HG03196 (cell line): ENCODE measurements around the gene KIAA0040.

Source experiments
- ATAC-seq: cut with Tn5 transposase; IDR thresholded peaks from one replicate; pipeline ENCODE4 v1.9.1; 2021; ENCODE audit not compliant: unreplicated experiment

KIAA0040 gene

DNA sequence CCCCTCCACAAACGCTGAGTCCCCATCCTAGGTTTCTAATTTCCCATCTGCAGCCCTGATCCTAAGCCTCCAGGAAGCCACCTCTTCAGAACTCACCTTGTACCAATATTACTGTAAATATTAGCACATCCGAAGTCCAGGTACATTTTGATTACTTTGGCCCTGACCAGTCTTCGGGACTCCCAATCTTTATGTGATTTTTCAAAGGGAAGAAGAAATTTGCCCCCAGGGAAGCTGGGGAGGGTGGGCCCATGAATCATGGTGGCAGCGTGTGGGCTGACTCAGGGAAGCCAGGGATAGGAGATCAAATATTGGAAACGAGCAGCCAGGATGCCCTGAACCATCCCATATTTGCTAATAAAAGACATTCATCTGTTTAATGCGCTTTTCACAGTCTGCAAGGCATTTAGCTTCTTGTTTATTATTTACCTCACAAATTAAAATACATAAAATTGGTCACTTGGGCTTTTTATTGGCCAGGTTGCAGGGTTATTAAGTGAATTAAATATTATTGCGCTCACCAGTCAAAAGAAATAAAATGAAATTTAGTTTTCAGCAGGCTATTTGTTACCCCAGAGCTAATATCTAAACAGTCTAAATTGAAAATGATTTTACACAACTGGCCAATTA lies 46.6 kb downstream of the KIAA0040 start:
- ATAC-seq = no peak

DNA sequence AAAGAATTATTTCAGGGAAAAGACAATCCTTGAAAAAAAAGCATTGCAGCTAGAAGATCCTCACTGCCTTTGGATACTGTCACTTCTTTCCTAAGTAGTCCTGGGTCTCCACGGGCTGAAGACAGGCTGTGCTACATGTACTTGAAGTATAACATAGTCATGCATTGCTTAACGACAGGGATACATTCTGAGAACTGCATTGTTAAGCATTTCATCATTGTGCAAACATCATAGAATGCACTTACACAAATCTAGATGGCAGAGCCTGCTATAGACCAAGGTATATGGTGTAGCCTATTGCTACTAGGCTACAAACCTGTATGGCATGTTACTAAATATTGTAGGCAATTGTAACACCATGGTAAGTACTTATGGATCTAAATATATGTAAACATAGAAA lies 54.0 kb downstream of the KIAA0040 start:
- no peak for ATAC-seq

DNA sequence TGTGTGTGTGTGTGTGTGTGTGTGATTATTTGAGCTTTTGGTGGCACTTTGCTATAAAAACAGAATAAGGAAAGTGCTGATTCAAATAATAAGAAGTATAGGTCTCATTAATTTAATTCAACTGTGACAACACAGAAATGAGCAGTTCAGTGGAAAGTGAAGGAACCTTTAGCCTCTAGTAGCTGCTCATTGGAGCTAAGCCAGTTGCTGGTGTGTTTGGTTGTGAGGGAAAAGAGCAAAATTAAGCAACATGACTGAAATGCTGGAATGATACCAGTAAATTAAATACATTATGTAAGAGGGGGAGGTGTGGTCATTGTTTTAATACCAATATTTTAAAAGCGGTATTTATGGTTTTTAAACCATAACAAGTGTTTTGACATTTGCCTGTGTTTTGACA lies 55.2 kb downstream of the KIAA0040 start:
- ATAC-seq = no peak

DNA sequence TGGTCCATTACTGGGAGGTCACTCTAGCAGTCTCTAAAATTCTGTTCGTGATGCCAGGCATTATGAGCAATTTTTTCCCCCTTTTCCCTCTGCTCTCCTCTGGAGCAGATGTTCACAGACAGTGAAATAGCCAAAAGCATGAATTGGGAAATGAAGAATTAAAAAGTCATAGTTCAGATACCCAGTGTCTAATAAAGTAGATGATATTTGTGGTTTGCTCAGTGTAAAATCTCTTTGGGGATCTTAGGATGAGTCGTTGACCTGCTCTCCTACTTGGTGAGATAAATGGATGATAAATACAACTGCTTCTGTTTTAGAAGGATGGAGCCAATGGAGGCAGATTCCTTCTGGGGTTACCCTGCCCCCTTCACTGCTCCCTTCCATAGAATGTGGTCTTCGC lies 56.3 kb downstream of the KIAA0040 start:
- ATAC-seq = no peak

DNA sequence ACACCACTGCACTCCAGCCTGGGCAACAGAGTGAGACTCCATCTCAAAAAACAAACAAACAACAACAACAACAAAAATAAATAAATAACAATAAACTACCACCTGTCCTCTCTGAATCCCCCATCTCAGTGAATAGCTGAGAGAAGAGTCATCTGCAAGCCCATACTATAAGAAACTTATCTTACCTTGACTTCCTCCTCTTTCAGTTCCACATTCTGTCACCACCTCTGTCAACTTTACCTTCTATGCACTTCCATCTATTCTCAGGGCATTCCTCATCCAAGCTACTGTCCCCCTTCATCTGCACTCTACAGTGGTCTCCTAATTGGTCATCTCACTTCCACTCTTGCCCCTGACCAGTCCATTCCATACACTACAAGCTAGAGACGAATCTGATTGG lies 58.1 kb downstream of the KIAA0040 start:
- ATAC-seq = no peak

DNA sequence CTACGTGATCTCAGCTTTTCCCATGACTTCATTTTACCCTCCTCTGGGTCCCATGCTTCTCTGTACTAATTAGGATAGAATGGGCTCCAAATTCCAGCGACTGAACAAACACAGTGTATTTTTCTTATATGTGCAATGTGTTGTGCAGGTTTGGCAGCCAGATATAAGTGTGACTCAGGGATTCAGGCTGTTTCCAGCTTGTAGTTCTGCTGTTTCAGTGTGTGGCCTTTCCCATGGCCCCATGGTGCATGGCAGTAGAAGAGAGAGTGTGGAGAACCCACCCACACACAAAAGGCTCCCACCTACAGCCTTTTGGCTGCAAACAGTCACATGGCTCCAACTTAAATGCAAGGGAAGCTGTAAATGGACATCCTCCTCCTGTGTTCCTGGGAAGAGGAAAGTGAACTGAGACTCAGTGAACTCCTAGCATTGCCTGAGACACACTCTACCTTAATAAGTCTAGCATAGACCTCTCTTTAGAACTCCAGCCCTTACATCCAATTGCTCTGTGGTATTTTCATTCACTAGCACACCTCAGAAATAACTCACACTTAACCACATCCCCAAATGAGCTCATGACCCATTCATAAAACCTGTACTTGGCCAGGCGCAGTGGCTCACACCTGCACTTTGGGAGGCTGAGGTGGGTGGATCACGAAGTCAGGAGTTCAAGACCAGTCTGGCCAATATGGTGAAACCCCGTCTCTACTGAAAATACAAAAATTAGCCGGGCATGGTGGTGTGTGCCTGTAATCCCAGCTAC lies 58.7 kb downstream of the KIAA0040 start:
- ATAC-seq = no peak

DNA sequence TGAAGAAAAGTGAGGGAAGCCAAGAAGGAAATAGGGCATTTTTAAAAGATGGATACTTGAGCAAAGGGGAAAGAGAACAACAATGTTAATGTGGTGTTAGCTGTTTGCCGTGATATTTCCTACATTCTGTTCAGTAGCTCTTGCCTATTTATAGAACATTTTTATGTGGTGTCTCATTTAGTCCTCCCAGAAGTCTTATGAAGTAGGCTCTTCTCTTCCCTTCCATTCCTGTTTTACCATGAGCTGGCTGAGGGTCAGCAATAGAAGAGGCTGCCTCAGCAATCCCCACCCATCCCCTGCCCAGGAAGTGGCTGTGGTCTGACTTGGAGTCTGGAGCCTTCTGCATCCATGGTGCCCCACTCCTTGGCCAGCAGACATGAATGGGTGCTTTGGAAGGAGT lies 60.1 kb downstream of the KIAA0040 start:
- ATAC-seq = no peak

DNA sequence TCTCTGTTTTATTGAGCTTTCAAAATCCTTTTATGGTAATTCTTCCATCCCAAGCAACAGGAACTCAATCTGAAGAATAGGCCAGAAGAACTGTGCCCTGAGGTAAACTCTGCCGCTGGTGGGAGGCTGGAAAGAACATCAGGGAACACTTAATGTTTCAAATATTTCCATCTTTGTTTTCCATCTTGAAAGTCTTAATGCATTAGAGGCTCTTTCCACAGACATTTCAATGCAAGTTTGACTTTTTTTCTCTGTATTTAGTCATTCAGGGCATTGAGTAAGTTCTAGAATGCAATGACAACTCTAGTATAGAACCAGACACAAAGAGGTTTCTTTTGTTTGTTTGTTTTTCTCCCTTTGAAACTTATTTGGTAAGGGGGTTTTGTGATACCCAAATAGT lies 61.5 kb downstream of the KIAA0040 start:
- ATAC-seq = no peak

DNA sequence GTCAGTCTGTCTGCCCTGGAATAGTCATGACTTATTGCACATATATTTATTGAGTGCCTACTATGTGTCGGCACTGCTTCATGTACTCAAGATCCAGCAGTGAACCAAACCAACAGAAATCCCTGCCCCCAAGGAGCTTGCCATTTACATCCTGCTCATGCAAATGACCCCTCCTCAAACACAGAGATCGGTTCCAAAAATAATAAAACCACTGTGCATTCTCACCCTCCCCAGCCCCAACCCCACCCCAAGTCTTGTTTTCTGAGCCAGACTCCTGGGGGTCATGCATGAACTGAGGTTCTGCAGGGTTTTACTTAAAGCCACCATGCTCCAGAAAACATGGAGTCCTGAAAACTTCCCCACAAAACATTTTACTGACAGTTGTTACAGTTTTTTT lies 61.9 kb downstream of the KIAA0040 start:
- ATAC-seq = no peak

DNA sequence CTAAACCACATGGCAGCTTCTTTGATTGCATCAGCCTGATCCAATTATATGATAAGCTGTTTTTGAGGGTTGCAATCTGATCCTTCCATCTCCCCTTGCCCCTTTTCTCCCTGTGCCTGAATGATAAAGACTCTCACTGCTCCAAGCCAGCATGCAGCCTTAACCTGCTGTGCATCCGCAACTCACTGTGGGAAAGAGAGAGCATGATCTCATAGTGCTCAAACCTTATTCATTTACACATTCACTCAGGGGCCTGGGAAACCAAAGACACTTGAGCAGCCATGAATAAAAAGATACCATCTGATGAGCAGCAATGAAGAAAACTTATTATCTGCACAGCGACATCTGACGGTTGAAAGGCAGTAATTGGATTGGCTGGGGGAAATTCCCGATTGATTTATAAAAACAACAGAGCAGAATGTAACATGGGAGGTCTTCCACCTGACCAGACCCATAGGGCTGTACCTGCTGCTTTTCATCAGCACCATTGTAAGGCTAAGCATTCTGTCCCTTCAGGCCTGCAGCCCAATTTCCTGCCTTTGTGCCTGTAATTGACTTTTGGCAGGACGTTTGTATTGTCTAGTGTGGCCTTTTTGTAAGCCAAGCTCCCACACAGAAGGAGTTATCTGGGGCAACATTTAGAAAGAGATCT lies 62.5 kb downstream of the KIAA0040 start:
- no peak for ATAC-seq

DNA sequence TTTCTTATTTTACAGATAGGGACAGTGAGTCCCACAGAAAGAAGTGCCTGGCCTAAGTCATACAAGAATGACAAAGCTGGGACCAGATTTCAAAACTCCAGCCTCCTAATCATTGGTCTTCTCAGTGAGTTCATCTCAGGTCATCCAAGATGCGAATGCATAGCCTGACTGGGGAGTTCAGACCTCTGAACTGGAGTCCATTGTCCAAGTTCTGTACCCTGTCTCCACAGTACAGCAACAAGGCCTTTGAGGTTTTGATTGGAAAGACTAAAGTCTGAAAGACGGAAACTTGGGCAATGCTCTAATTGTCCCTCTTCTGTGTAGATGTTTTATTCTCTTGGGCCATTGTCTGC lies 63.0 kb downstream of the KIAA0040 start:
- no peak for ATAC-seq

DNA sequence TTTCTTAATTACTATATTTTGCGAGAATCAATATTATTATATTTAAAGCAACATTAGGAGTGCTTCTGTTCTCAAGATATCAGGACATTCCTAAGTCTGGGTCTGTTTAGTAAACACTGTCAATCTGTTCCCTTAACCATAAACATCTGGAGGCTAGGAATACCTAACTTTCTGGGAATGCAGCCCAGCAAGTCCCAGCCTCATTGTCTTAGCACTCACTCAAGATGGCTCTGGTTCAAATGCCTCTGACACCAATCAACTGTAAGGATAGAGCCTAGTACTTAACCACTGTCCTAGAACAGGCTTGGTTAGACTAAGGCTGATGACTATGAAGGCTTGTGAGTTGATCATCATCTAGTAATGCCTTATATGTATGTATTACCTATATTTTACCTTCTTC lies 63.4 kb downstream of the KIAA0040 start:
- no peak for ATAC-seq

DNA sequence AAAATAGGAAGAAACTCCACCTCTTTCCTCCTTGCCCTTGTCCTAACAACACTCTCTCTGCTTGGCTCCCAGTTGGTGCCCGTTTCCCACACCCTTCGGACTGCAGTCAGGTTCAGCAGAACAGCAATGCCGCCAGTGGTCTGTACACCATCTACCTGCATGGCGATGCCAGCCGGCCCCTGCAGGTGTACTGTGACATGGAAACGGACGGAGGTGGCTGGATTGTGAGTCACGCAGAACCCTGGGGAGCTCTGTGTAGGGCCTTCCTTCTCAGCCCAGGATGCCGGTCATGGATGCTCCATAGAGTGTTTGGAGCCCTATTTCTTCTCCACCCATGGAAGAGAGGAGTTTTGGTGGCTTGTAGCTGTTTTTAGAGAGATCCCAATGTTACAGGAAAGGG lies 64.1 kb downstream of the KIAA0040 start:
- ATAC-seq = no peak

DNA sequence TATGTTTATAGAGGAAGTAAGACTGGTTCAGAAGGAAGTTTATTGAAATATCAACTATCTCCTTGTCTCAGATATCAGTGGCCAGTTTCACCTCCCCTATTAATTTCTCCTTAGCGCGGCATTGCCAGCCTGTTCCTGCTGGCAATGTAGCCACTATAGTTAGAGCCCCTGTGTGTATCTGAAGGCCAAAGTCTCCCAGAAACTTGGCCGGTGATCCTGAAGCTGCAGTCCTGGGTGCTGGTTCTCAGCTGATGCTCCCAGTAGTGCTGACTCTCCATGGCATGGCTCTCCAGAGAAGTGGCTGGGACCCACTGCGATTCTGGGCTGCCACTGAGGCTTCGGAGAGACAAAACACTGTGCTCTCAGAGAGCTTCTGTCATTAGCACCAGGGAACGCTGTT lies 65.0 kb downstream of the KIAA0040 start:
- no peak for ATAC-seq

DNA sequence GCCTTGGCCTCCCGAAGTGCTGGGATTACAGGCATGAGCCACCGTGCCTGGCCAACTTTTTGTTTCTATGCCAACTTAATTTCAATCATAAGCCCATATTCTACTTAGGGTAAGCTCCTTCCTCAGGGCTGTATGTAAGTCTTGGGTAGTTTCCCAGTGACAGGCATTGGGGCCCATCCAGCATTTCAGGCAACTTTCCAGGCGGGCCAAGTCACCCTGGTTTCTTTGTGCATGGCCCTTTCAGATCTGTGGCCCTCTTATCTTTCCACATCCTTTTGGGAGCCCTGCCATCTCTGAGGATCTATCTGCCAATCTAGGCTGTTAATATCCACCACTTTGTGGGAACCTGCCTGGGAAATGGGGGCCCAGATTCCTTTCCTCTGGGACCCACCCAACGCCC lies 66.2 kb downstream of the KIAA0040 start:
- no peak for ATAC-seq

DNA sequence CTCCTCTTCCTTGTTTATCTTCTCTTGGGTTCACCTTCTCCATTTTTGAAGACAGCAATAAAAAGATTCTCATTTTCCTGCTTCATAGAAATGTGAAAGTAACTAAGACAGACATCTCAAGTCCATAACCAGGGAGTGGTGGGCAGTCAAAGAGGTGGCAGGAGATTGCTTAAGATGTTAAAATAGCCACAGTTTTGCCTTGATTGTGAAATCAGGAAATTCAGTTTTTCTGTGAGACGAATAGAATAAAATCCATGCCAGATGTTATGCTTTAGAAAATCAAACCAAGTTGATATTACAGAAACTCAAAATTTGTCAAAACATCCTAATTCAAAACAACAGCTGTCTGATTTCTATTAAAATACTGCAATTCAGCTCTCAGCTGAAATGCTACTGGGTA lies 67.7 kb downstream of the KIAA0040 start:
- no peak for ATAC-seq

DNA sequence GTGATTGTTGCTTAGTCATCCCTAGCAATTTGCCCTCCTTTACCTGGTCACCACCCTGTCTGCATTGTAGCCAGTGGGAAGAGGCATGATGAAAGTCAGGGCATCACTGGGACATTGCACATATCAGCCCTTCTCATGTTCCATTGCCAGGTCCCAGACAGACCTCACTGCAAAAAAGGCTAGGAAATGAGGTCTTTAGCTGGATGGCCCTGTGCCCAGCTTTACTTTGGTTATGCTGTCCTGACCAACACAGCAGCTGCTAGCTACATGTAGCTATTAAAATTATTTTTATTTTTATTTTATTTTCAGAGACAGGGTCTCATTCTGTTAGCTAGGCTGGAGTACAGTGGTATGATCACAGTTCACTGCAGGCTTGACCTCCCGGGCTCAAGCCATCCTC lies 72.1 kb downstream of the KIAA0040 start:
- no peak for ATAC-seq

DNA sequence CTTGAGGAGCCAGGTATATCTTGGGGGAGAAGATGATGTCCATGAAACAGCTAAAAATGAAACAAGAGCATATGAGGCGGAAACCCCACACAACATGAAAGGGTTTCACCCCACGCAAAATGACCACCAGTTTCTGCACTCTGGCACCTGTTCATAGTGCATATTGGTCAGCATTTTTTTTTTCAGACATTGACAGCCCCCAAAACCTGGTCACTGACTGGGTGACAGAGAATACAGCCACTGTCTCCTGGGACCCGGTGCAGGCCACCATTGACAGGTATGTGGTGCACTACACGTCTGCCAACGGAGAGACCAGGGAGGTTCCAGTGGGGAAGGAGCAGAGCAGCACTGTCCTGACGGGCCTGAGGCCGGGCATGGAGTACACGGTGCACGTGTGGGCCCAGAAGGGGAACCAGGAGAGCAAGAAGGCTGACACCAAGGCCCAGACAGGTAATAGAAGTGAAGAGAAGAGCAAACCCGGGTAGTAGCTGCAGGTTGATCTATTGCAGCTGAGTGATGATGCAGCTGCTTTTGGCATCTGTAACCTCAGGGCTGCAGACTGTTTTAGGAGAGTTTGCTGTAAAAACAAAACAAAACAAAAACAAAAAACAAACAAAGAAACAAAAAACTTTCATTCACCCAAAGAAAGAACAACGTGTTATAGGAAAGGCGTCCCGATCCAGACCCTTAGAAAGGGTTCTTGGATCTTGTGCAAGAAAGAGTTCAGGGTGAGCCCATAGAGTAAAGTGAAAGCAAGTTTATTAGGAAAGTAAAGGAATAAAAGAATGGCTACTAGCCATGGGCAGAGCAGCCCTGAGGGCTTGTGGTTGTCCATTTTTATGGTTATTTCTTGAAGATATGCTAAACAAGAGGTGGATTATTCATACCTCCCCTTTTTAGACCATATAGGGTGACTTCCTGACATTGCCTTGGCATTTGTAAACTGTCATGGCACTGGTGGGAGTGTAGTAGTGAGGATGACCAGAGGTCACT lies 73.9 kb downstream of the KIAA0040 start:
- no peak for ATAC-seq

DNA sequence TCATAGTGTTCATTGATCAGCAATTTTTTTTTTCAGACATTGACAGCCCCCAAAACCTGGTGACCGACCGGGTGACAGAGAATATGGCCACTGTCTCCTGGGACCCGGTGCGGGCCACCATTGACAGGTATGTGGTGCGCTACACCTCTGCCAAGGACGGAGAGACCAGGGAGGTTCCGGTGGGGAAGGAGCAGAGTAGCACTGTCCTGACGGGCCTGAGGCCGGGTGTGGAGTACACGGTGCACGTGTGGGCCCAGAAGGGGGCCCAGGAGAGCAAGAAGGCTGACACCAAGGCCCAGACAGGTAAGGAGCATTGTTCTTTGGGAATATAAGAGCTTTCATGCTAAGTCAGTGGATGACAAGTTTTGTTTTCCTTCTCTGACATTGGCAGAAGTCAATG lies 75.7 kb downstream of the KIAA0040 start:
- no peak for ATAC-seq

DNA sequence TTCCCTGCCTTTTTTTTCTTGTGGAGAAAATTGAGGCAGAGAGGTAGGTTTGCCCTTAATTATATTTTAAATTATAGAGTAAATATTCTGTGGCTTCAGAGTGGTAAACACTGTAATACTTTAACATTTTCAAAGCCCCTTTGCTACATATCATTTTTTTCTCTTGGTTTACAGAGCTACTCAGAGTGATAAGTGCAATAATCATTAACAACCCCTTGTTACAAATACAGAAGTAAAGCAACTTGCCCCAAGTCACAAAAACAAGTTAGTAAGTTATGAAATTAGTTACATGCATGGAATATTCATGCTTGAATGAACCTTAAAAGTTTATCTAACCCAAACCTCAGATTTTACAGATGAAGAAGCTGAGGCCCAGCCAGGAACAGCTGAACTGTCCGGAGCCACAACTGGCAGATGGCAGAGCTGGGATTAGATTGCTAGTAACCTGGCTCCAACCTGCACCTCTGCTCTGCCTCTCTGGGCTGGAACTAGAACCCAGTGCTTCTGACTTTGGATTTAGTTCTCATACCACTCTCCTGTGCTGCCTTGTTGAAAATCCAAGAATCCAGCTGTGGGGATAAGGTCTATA lies 76.3 kb downstream of the KIAA0040 start:
- ATAC-seq = no peak

DNA sequence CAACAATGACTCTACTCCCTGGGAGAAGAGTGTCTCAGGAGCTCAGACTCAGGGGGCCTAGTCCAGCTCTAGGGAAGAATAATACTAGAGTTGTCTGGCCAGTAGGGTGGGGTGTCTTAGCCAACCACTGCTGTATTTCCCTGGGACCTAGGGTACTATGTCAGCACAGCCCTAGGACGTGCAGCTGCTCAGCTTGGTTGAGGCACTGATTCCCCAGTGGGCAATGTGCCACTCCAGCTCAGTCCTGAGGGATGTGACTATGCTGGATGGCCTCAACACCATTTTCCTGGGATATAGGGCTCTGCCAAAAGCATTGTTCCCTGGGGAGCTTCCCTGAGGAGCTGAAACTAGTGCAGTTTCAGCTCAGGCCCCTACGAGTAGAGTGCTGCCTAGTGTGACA lies 77.6 kb downstream of the KIAA0040 start:
- ATAC-seq = no peak
